GM12801 (cell line): ENCODE data around the gene CHST12.

Experiments
- CTCF ChIP-seq: IDR thresholded peaks from one replicate; pipeline ENCODE4 v1.5.1; 2011; ENCODE audit warnings: control low read depth; ENCODE audit not compliant: insufficient read length; ENCODE audit errors: extremely low read depth

Gene CHST12

GRCh38 chr7:2403014-2403717 is at the start of gene CHST12:
Gene CHST12 (plus strand): TSS chr7:2403611. CDS start chr7:2432640, 29,029 bp downstream.
- no peak for TF ChIP-seq CTCF

GRCh38 chr7:2353936-2354185 is 49.5 kb upstream of the CHST12 start:
- TF ChIP-seq CTCF: no peak

GRCh38 chr7:2354186-2354938 is 49.0 kb upstream of the CHST12 start, which contains the start of gene EIF3B:
Gene EIF3B (plus strand): TSS chr7:2354827. CDS start chr7:2354922, 95 bp downstream.
- no peak for TF ChIP-seq CTCF

- no peak for TF ChIP-seq CTCF
Observed at GRCh38 chr7:2354939-2355704, 48.3 kb upstream of the CHST12 start.

- TF ChIP-seq CTCF: no peak
Observed at GRCh38 chr7:2355705-2356008, 47.8 kb upstream of the CHST12 start.

- no peak for TF ChIP-seq CTCF
Observed at GRCh38 chr7:2357165-2357564, 46.2 kb upstream of the CHST12 start.

- TF ChIP-seq CTCF: no peak
Observed at GRCh38 chr7:2357571-2357970, 45.8 kb upstream of the CHST12 start.
